K562 (cell line): ENCODE data around the gene DNAL4. TPM values are rescaled to one million over a fixed set of nuclear protein-coding genes. Genes with fewer than 3 reads are reported as not detected.
A peak's percentile ranks its signal among the peaks of the same experiment; 100 is the strongest.

Experiments
- BRD9 ChIP-seq: fragments of 450-650 bp; IDR thresholded peaks from 2 replicates; pipeline ENCODE4 v1.6.1; 2018; ENCODE audit warnings: low read depth; ENCODE audit not compliant: partially characterized antibody
- CC2D1A ChIP-seq: fragments of 450-650 bp; IDR thresholded peaks from 2 replicates; pipeline ENCODE4 v1.6.1; 2017; ENCODE audit warnings: mild to moderate bottlenecking
- FOXJ2 ChIP-seq: fragments of 200-800 bp; sonication (Bioruptor generic); IDR thresholded peaks from 2 replicates; pipeline ENCODE4 v1.6.1; 2016; ENCODE audit warnings: missing genetic modification characterization, missing compliant biosample characterization
- FUS ChIP-seq: fragments of 200-400 bp; formaldehyde crosslinking; optimal IDR thresholded peaks from 2 replicates; pipeline ENCODE3; 2017; ENCODE audit warnings: low read depth, low read length
- GTF2F1 ChIP-seq: IDR thresholded peaks from 2 replicates; pipeline ENCODE4 v1.6.1; 2011; ENCODE audit warnings: low read depth, low read length, improper control_type of control experiment
- ILF3 ChIP-seq: fragments of 450-650 bp; IDR thresholded peaks from 2 replicates; pipeline ENCODE4 v1.6.1; 2018; ENCODE audit warnings: antibody characterized with exemption, mild to moderate bottlenecking, moderate library complexity, borderline replicate concordance
- JUN ChIP-seq, 2 experiments: sonication (generic) in 1 of 2; formaldehyde crosslinking in 1 of 2; IDR thresholded peaks; 2 replicates each; pipeline versions ENCODE4 v1.6.1 to v1.8.0; 2012 to 2022; ENCODE audit warnings: borderline replicate concordance in 2 of 2, mild to moderate bottlenecking in 2 of 2, improper control_type of control experiment in 1 of 2, low read depth in 1 of 2, low read length in 1 of 2, missing genetic modification reagents in 1 of 2
- KLF10 ChIP-seq: fragments of 250-450 bp; sonication (Bioruptor Pico); IDR thresholded peaks from 2 replicates; pipeline ENCODE4 v1.6.1; 2021; ENCODE audit warnings: matching md5 sums
- KLF13 ChIP-seq: fragments of 450-650 bp; IDR thresholded peaks from 2 replicates; pipeline ENCODE4 v1.6.1; 2016; ENCODE audit warnings: missing genetic modification characterization, low read depth, mild to moderate bottlenecking, missing compliant biosample characterization, moderate library complexity, borderline replicate concordance
- MCM2 ChIP-seq: fragments of 450-650 bp; IDR thresholded peaks from 2 replicates; pipeline ENCODE4 v1.6.1; 2017; ENCODE audit warnings: low read depth, mild to moderate bottlenecking
- MEF2D ChIP-seq: conservative IDR thresholded peaks from 2 replicates; pipeline ENCODE4 v1.6.1; 2016; ENCODE audit warnings: low read depth, missing genetic modification characterization, missing compliant biosample characterization
- MTF1 ChIP-seq: fragments of 250-450 bp; sonication (Bioruptor Pico); IDR thresholded peaks from 2 replicates; pipeline ENCODE4 v1.9.0; 2021; ENCODE audit warnings: moderate library complexity, mild to moderate bottlenecking, inconsistent platforms, borderline replicate concordance
- MXI1 ChIP-seq: IDR thresholded peaks from 2 replicates; pipeline ENCODE4 v1.6.1; 2011; ENCODE audit warnings: low read depth, mild to moderate bottlenecking, improper control_type of control experiment, low read length
- NCOA2 ChIP-seq, 2 experiments: fragments of 450-650 bp; IDR thresholded peaks; 2 replicates each; pipeline ENCODE4 v1.6.1; 2018; ENCODE audit warnings: mild to moderate bottlenecking in 2 of 2, moderate library complexity in 1 of 2; ENCODE audit not compliant: partially characterized antibody in 2 of 2
- NCOA4 ChIP-seq: fragments of 450-650 bp; IDR thresholded peaks from 2 replicates; pipeline ENCODE4 v1.6.1; 2018; ENCODE audit warnings: mild to moderate bottlenecking; ENCODE audit not compliant: partially characterized antibody
- NFE2 ChIP-seq: IDR thresholded peaks from 2 replicates; pipeline ENCODE4 v1.6.1; 2014; ENCODE audit warnings: antibody characterized with exemption, low read depth
- NFRKB ChIP-seq: fragments of 450-650 bp; IDR thresholded peaks from 2 replicates; pipeline ENCODE4 v1.6.1; 2016; ENCODE audit warnings: low read depth
- NR2F6 ChIP-seq: fragments of 450-650 bp; formaldehyde crosslinking; IDR thresholded peaks from 2 replicates; pipeline ENCODE4 v1.4.0; 2020; ENCODE audit warnings: mild to moderate bottlenecking
- PHB ChIP-seq: fragments of 250-450 bp; sonication (Bioruptor Pico); IDR thresholded peaks from 2 replicates; pipeline ENCODE4 v1.5.0; 2021
- PHF21A ChIP-seq: fragments of 450-650 bp; IDR thresholded peaks from 2 replicates; pipeline ENCODE4 v1.6.1; 2017; ENCODE audit warnings: low read depth, borderline replicate concordance
- SAFB2 ChIP-seq: fragments of 200-400 bp; formaldehyde crosslinking; IDR thresholded peaks from 2 replicates; pipeline ENCODE4 v1.6.1; 2018; ENCODE audit warnings: borderline replicate concordance, low read length, low read depth, moderate library complexity; ENCODE audit not compliant: severe bottlenecking
- SMAD2 ChIP-seq: fragments of 150-350 bp; IDR thresholded peaks from 2 replicates; pipeline ENCODE4 v1.6.1; 2014; ENCODE audit warnings: low read depth, mild to moderate bottlenecking, low read length
- SRSF3 ChIP-seq: fragments of 200-400 bp; formaldehyde crosslinking; IDR thresholded peaks from 2 replicates; pipeline ENCODE4 v1.6.1; 2016; ENCODE audit warnings: mild to moderate bottlenecking, low read length, moderate library complexity; ENCODE audit not compliant: insufficient read depth
- TCFL5 ChIP-seq: fragments of 250-450 bp; sonication (Bioruptor Pico); conservative IDR thresholded peaks from 2 replicates; pipeline ENCODE4 v1.6.1; 2021; ENCODE audit warnings: mild to moderate bottlenecking, moderate library complexity, matching md5 sums
- ZBTB1 ChIP-seq: sonication (generic); formaldehyde crosslinking; IDR thresholded peaks from 2 replicates; pipeline ENCODE4 v1.8.1; 2023; ENCODE audit warnings: missing genetic modification reagents, low read depth, mild to moderate bottlenecking, borderline replicate concordance
- ZFP30 ChIP-seq: fragments of 250-450 bp; sonication (Bioruptor Pico); IDR thresholded peaks from 2 replicates; pipeline ENCODE4 v1.8.0; 2022; ENCODE audit warnings: moderate library complexity, mild to moderate bottlenecking, inconsistent platforms, borderline replicate concordance
- ZNF766 ChIP-seq: fragments of 200-800 bp; sonication (Bioruptor generic); conservative IDR thresholded peaks from 2 replicates; pipeline ENCODE4 v1.6.1; 2016; ENCODE audit warnings: missing genetic modification characterization, missing compliant biosample characterization
- ZNF780A ChIP-seq: fragments of 250-450 bp; sonication (Bioruptor Pico); IDR thresholded peaks from 2 replicates; pipeline ENCODE4 v1.5.0; 2021; ENCODE audit warnings: mild to moderate bottlenecking
- polyA plus RNA-seq, 8 experiments: library from polyadenylated mRNA; depleted of rRNA in 4 of 8; stranded (reverse) in 5 of 8; unstranded in 3 of 8; fragments of >200 nt; fragmentation: Nextera tagmentation in 2 of 8; fragmentation: Illumina TruSeq in 1 of 8; extraction: Ambion mirVana in 2 of 8; extraction: Trizol in 1 of 8; gene quantifications; 2 replicates each; pipeline versions ENCODE4 v1.2.1 to v1.2.3, GENCODE V29; 2011 to 2014; ENCODE audit warnings: inconsistent platforms in 1 of 8, missing spikeins in 1 of 8
- total RNA-seq, 7 experiments: library from RNA; depleted of rRNA in 6 of 7; stranded (reverse); fragments of >200 nt in 6 of 7; fragmentation: Illumina TruSeq in 2 of 7; extraction: Trizol in 2 of 7; gene quantifications; 2 replicates each; pipeline versions ENCODE4 v1.2.1 to v1.2.3, GENCODE V29; 2011 to 2021; ENCODE audit warnings: low replicate concordance in 1 of 7
- TF ChIP-seq, protein P1 (sequence below): fragments of 450-650 bp; formaldehyde crosslinking; conservative IDR thresholded peaks from 2 replicates; pipeline ENCODE4 v1.4.0; 2022; ENCODE audit warnings: mild to moderate bottlenecking, missing genetic modification characterization
- TF ChIP-seq, protein P2 (sequence below): sonication (generic); formaldehyde crosslinking; IDR thresholded peaks from 2 replicates; pipeline ENCODE4 v1.8.0; 2022; ENCODE audit warnings: mild to moderate bottlenecking, missing genetic modification reagents

The DNAL4 gene
- total and polyA plus RNA-seq, 9 of the 15 experiments (the other 6 are each of a cell fraction or from before 2014, with no cell fraction given): 0.20 to 9.4 (median 5.2) TPM

DNA sequence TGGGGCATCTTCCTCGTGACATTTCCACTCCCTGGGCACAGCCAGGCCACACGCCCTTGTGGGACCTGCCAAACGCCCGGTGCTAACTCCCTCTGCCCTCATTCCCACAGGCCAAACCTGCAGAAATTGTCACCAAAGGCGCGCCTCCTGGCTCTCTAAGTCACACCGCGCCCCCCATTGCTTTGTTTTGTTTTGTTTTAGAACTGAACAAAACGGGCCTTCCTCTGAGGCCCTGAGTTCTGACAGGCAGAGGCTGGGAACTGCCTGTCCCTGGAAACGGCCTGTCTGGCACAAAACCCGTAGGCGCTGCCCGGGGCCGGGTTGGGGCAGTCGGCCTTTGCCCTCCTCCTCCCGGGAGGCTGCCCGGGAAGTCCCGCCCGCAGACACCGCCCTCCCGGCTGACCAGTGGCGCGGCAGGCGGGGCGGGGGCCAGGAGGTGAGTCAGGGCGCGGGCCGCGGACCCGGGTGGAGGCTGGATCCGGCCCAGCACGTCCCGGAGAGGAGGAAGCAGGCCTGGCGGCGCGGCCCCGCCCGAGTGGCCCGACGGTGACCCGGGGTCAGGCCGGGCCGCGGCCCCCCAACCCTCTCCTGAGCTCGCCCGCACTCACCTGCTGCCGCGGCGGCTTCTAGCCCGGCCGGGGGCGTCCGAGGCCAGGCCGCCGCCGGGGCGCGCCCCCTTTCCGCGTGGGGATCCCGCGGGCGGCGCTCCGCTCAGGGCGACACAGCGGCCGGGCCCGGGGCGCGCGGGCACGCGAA is 38.6 kb downstream of the DNAL4 start (continued):
- TF ChIP-seq JUN (IDR thresholded peaks at IDR 0.05; ENCODE audit: borderline replicate concordance, low read depth, low read length) (0 out of 2 replicates have a peak, but pooled peaks have one; percentile 33), JUN (CRISPR knock-in tag; IDR thresholded peaks at IDR 0.05; ENCODE audit: borderline replicate concordance) (0 out of 2 replicates have a peak, but pooled peaks have one; percentile 63), FOXJ2 (tag) (no peak), MEF2D (no peak), SMAD2 (no peak), ILF3 (no peak), KLF10 (no peak), NFE2 (no peak), NCOA4 (no peak), ZNF780A (CRISPR knock-in tag) (no peak), PHB (CRISPR knock-in tag) (no peak), ZBTB1 (CRISPR knock-in tag) (no peak), NCOA2 (IDR thresholded peaks at IDR 0.05; ENCODE audit: partially characterized antibody in 2 of 2) (no peak), ZNF766 (CRISPR knock-in tag) (no peak), FUS (no peak), MCM2 (no peak), GTF2F1 (no peak), SRSF3 (no peak), KLF13 (tag) (no peak), ZFP30 (no peak), NR2F6 (CRISPR knock-in tag) (no peak), PHF21A (no peak), SAFB2 (no peak), MTF1 (CRISPR knock-in tag) (no peak), NFRKB (no peak), TCFL5 (CRISPR knock-in tag) (no peak), CC2D1A (peak; percentile 87), MXI1 (no peak), BRD9 (no peak)
- TF ChIP-seq, protein P1, sequence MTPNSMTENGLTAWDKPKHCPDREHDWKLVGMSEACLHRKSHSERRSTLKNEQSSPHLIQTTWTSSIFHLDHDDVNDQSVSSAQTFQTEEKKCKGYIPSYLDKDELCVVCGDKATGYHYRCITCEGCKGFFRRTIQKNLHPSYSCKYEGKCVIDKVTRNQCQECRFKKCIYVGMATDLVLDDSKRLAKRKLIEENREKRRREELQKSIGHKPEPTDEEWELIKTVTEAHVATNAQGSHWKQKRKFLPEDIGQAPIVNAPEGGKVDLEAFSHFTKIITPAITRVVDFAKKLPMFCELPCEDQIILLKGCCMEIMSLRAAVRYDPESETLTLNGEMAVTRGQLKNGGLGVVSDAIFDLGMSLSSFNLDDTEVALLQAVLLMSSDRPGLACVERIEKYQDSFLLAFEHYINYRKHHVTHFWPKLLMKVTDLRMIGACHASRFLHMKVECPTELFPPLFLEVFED (CRISPR knock-in tag): no peak
- TF ChIP-seq, protein P2, sequence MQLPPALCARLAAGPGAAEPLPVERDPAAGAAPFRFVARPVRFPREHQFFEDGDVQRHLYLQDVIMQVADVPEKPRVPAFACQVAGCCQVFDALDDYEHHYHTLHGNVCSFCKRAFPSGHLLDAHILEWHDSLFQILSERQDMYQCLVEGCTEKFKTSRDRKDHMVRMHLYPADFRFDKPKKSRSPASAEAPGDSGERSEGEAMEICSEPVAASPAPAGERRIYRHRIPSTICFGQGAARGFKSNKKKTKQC (CRISPR knock-in tag): peak; percentile 73; the same call in 1 of the 2 replicates
